Measurements from ENCODE around the gene SH3TC1. TPM values are rescaled to one million over a fixed set of nuclear protein-coding genes. Genes with fewer than 3 reads are reported as not detected.

Gene SH3TC1
- total and polyA plus RNA-seq, 2 donors from 2014 or later: 43.1 to 127 TPM

DNA sequence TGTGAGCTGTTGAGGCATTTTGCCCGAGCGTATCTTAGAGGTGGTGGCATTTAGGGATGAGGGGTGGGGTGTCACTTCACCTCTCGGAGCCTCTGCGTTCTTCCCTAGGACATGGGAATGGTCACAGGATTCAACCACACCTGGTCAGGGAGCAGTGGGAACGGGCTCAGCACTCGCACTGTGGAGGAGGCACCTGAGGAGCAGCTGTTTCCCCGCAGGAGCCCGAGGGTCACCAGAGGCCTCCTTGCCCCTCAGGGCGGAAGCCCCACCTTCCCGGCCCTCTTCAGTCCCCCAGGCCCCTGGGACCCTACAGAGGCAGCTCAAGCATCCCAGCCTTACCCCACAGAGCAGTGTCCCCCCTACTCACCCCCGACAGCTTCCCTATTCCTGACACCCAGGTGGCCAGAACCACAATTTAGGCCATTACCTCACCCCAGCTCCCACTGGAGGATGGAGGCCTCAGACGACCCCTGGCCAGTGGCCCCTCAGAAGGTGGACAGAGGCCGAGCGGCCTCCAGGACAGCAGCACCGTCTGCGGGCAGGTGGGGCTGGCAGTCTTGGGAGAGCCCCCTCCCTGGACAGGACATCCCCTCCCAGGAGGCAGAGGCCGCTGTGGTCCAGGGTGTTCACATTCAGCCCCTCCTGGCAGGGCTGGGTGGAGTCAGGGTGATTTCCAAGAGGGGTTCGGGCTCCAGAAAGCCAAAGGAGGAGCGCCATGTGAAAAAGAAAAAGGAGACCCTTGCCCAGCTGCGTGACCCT lies 66.3 kb downstream of the SH3TC1 start:
- Histone ChIP-seq H3K27me3 (ENCODE audit: control insufficient read depth, insufficient read depth, low read length) (no peaks in the 10 kb centered on the region), H3K4me1 (ENCODE audit: control insufficient read depth in 2 of 3, insufficient read depth in 2 of 3, low read depth in 1 of 3, low read length in 3 of 3) (peaks cover 0 to 3% (median 0%) of the 10 kb centered on the region in 3 donors), H3K4me3 (ENCODE audit: low read length in 3 of 3) (no peak overlapping the region), H3K36me3 (ENCODE audit: control insufficient read depth in 2 of 3, insufficient read depth in 3 of 3, low read length in 3 of 3) (no peaks in the 10 kb centered on the region), H3K9ac (ENCODE audit: low read length in 3 of 3) (no peak overlapping the region), H3K27ac (ENCODE audit: low read depth in 2 of 2, low read length in 2 of 2) (no peak overlapping the region), H3K9me3 (ENCODE audit: control insufficient read depth in 2 of 3, insufficient read depth in 1 of 3, low read length in 3 of 3) (no peaks in the 10 kb centered on the region)
- intact Hi-C loops (cut with DNase I): loop anchor here (10.0 kb wide), 1 partner anchor 129 kb away; no protein-coding TSS in a partner anchor
- no peak for TF ChIP-seq CTCF (IDR thresholded peaks at IDR 0.05; ENCODE audit: borderline replicate concordance, extremely low read depth, insufficient read depth)
- no peak for FAIRE-seq
- no peak for DNase-seq

DNA sequence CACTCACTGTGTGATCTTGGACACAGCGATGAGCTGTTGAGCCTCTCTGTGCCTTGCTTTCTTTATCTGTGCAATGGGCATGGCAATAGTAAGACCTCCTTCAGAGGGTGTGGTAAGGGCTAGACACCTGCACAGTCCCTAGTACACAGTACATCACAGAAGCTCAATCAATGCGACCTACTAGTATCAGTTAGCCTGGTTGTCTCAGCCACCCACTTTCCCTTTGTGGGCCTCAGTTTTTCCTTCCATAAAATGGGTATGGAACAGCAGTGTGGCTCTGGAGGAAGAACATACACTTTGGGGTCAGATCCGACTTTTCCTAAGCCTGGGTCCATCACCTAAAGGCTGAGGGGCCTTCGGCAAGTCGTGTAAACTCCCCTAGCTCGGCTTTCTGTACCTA lies 67.0 kb downstream of the SH3TC1 start:
- DNase-seq (no peak), FAIRE-seq (no peak)
- no peak overlapping the region for H3K9ac ChIP-seq (ENCODE audit: low read length in 3 of 3)
- no peaks in the 10 kb centered on the region for H3K9me3 ChIP-seq (ENCODE audit: control insufficient read depth in 2 of 3, insufficient read depth in 1 of 3, low read length in 3 of 3)
- peaks cover 0 to 3% (median 0%) of the 10 kb centered on the region in 3 donors for H3K4me1 ChIP-seq (ENCODE audit: control insufficient read depth in 2 of 3, insufficient read depth in 2 of 3, low read depth in 1 of 3, low read length in 3 of 3)
- H3K36me3 ChIP-seq (ENCODE audit: control insufficient read depth in 2 of 3, insufficient read depth in 3 of 3, low read length in 3 of 3): no peaks in the 10 kb centered on the region
- H3K27me3 ChIP-seq (ENCODE audit: control insufficient read depth, insufficient read depth, low read length): no peaks in the 10 kb centered on the region
- intact Hi-C loops (cut with DNase I): loop anchor here (10.0 kb wide), 1 partner anchor 129 kb away; no protein-coding TSS in a partner anchor
- no peak for TF ChIP-seq CTCF (IDR thresholded peaks at IDR 0.05; ENCODE audit: borderline replicate concordance, extremely low read depth, insufficient read depth)
- H3K27ac ChIP-seq (ENCODE audit: low read depth in 2 of 2, low read length in 2 of 2): no peak overlapping the region
- no peak overlapping the region for H3K4me3 ChIP-seq (ENCODE audit: low read length in 3 of 3)

DNA sequence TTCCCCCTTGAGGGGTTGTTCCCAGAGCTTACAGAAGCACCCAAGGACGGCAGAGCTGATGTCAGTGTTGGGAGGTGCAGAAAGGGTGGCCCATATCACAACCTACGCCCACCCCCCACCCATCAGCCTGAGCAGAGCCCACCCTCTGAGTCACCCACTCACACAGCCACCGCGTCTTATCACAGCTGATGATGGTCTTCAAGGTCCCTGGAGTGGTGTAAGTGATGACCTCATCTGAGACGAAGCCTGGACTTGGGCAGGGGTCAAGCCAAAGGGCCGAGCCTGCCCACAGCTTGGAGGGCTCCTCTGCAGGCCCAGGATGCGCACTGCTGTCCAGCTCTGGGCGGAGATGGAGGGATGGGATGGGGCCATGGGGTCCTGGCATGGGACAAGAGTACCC lies 67.4 kb downstream of the SH3TC1 start:
- no peak overlapping the region for H3K9ac ChIP-seq (ENCODE audit: low read length in 3 of 3)
- peaks cover 0 to 3% (median 0%) of the 10 kb centered on the region in 3 donors for H3K4me1 ChIP-seq (ENCODE audit: control insufficient read depth in 2 of 3, insufficient read depth in 2 of 3, low read depth in 1 of 3, low read length in 3 of 3)
- intact Hi-C loops (cut with DNase I): loop anchor here (10.0 kb wide), 1 partner anchor 128 kb away; no protein-coding TSS in a partner anchor
- no peaks in the 10 kb centered on the region for H3K9me3 ChIP-seq (ENCODE audit: control insufficient read depth in 2 of 3, insufficient read depth in 1 of 3, low read length in 3 of 3)
- H3K36me3 ChIP-seq (ENCODE audit: control insufficient read depth in 2 of 3, insufficient read depth in 3 of 3, low read length in 3 of 3): no peaks in the 10 kb centered on the region
- no peak overlapping the region for H3K4me3 ChIP-seq (ENCODE audit: low read length in 3 of 3)
- TF ChIP-seq CTCF (IDR thresholded peaks at IDR 0.05; ENCODE audit: borderline replicate concordance, extremely low read depth, insufficient read depth): no peak
- no peak overlapping the region for H3K27ac ChIP-seq (ENCODE audit: low read depth in 2 of 2, low read length in 2 of 2)
- FAIRE-seq: no peak
- H3K27me3 ChIP-seq (ENCODE audit: control insufficient read depth, insufficient read depth, low read length): no peaks in the 10 kb centered on the region
- DNase-seq: no peak
